ENCODE results near the gene TRNT1. TPM values are rescaled to one million over a fixed set of nuclear protein-coding genes. Genes with fewer than 3 reads are reported as not detected.
A peak's percentile ranks its signal among the peaks of the same experiment; 100 is the strongest.

TRNT1 gene
- total RNA-seq, 1 donor, result 22.4 TPM

GRCh38 chr3:3125977-3126376 lies 763 bp upstream of the TRNT1 start:
- Histone ChIP-seq H3K79me2 (ENCODE audit: insufficient read depth, low read length) (peaks cover 36% of the 10 kb centered on the region), H3K4me3 (ENCODE audit: insufficient read depth, low read length) (peak overlapping the region; percentile 76), H3K4me1 (ENCODE audit: insufficient read depth, low read length) (peaks cover 10% of the 10 kb centered on the region), H4K20me1 (ENCODE audit: insufficient read depth, low read length) (no peaks in the 10 kb centered on the region), H3K36me3 (ENCODE audit: insufficient read depth, low read length) (peaks cover 22% of the 10 kb centered on the region), H3K9me3 (ENCODE audit: low read depth, low read length) (no peaks in the 10 kb centered on the region), H3K27me3 (ENCODE audit: insufficient read depth, low read length) (no peaks in the 10 kb centered on the region), H2AFZ (ENCODE audit: low read length) (peak overlapping the region; percentile 91), H3K4me2 (ENCODE audit: insufficient read depth, low read length) (peak overlapping the region; percentile 87), H3K27ac (ENCODE audit: low read depth, low read length) (peak overlapping the region; percentile 97)
- TF ChIP-seq CTCF (IDR thresholded peaks at IDR 0.05; ENCODE audit: extremely low read depth, low read depth, low read length), result no peak
- no peak for DNase-seq (ENCODE audit: insufficient read length, low spot score, missing footprints)

- H3K4me3 ChIP-seq (ENCODE audit: insufficient read depth, low read length), result peak overlapping the region; percentile 76
- H4K20me1 ChIP-seq (ENCODE audit: insufficient read depth, low read length), result no peaks in the 10 kb centered on the region
- H3K4me2 ChIP-seq (ENCODE audit: insufficient read depth, low read length), result peak overlapping the region; percentile 87
- peak overlapping the region; percentile 97 for H3K27ac ChIP-seq (ENCODE audit: low read depth, low read length)
- TF ChIP-seq CTCF (IDR thresholded peaks at IDR 0.05; ENCODE audit: extremely low read depth, low read depth, low read length), result no peak
- H3K9me3 ChIP-seq (ENCODE audit: low read depth, low read length), result no peaks in the 10 kb centered on the region
- peak overlapping the region; percentile 90 for H2AFZ ChIP-seq (ENCODE audit: low read length)
- peaks cover 10% of the 10 kb centered on the region for H3K4me1 ChIP-seq (ENCODE audit: insufficient read depth, low read length)
- no peaks in the 10 kb centered on the region for H3K27me3 ChIP-seq (ENCODE audit: insufficient read depth, low read length)
- peaks cover 38% of the 10 kb centered on the region for H3K79me2 ChIP-seq (ENCODE audit: insufficient read depth, low read length)
- H3K36me3 ChIP-seq (ENCODE audit: insufficient read depth, low read length), result peaks cover 26% of the 10 kb centered on the region
- DNase-seq (ENCODE audit: insufficient read length, low spot score, missing footprints), result peak; percentile 53
These were observed 781 bp downstream of the TRNT1 start for GRCh38 chr3:3127432-3128010.

- Histone ChIP-seq H3K36me3 (ENCODE audit: insufficient read depth, low read length) (peaks cover 30% of the 10 kb centered on the region), H3K27me3 (ENCODE audit: insufficient read depth, low read length) (no peaks in the 10 kb centered on the region), H3K4me2 (ENCODE audit: insufficient read depth, low read length) (no peak overlapping the region), H3K9me3 (ENCODE audit: low read depth, low read length) (no peaks in the 10 kb centered on the region), H4K20me1 (ENCODE audit: insufficient read depth, low read length) (no peaks in the 10 kb centered on the region), H3K27ac (ENCODE audit: low read depth, low read length) (no peak overlapping the region), H3K4me3 (ENCODE audit: insufficient read depth, low read length) (no peak overlapping the region), H3K4me1 (ENCODE audit: insufficient read depth, low read length) (peaks cover 10% of the 10 kb centered on the region), H3K79me2 (ENCODE audit: insufficient read depth, low read length) (peaks cover 56% of the 10 kb centered on the region), H2AFZ (ENCODE audit: low read length) (no peak overlapping the region)
- no peak for TF ChIP-seq CTCF (IDR thresholded peaks at IDR 0.05; ENCODE audit: extremely low read depth, low read depth, low read length)
- no peak for DNase-seq (ENCODE audit: insufficient read length, low spot score, missing footprints)
These were observed 2.8 kb downstream of the TRNT1 start for GRCh38 chr3:3129579-3129978.

- H3K27ac ChIP-seq (ENCODE audit: low read depth, low read length), result no peak overlapping the region
- no peaks in the 10 kb centered on the region for H3K4me1 ChIP-seq (ENCODE audit: insufficient read depth, low read length)
- peaks cover 72% of the 10 kb centered on the region for H3K79me2 ChIP-seq (ENCODE audit: insufficient read depth, low read length)
- no peaks in the 10 kb centered on the region for H3K27me3 ChIP-seq (ENCODE audit: insufficient read depth, low read length)
- H3K36me3 ChIP-seq (ENCODE audit: insufficient read depth, low read length), result peaks cover 42% of the 10 kb centered on the region
- H3K4me2 ChIP-seq (ENCODE audit: insufficient read depth, low read length), result no peak overlapping the region
- H4K20me1 ChIP-seq (ENCODE audit: insufficient read depth, low read length), result peaks cover 21% of the 10 kb centered on the region
- no peak for TF ChIP-seq CTCF (IDR thresholded peaks at IDR 0.05; ENCODE audit: extremely low read depth, low read depth, low read length)
- H3K9me3 ChIP-seq (ENCODE audit: low read depth, low read length), result no peaks in the 10 kb centered on the region
- H3K4me3 ChIP-seq (ENCODE audit: insufficient read depth, low read length), result no peak overlapping the region
- H2AFZ ChIP-seq (ENCODE audit: low read length), result no peak overlapping the region
- no peak for DNase-seq (ENCODE audit: insufficient read length, low spot score, missing footprints)
These were observed 6.8 kb downstream of the TRNT1 start for GRCh38 chr3:3133500-3133899.

Data from osteoblast (primary cell).